GM18511 (cell line): Measurements from ENCODE around the gene PLA2G4C.

Source experiments
- ATAC-seq: cut with Tn5 transposase; IDR thresholded peaks from one replicate; pipeline ENCODE4 v1.9.1; 2021; ENCODE audit warnings: mild to moderate bottlenecking, moderate library complexity; ENCODE audit not compliant: unreplicated experiment

PLA2G4C gene, protein sequence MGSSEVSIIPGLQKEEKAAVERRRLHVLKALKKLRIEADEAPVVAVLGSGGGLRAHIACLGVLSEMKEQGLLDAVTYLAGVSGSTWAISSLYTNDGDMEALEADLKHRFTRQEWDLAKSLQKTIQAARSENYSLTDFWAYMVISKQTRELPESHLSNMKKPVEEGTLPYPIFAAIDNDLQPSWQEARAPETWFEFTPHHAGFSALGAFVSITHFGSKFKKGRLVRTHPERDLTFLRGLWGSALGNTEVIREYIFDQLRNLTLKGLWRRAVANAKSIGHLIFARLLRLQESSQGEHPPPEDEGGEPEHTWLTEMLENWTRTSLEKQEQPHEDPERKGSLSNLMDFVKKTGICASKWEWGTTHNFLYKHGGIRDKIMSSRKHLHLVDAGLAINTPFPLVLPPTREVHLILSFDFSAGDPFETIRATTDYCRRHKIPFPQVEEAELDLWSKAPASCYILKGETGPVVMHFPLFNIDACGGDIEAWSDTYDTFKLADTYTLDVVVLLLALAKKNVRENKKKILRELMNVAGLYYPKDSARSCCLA

GRCh38 chr19:48110350-48110966, at the start of gene PLA2G4C:
PLA2G4C (minus strand) TSS chr19:48110817; CDS start chr19:48106529, 4,288 bp downstream.
- peak; percentile 56 for ATAC-seq

DNA sequence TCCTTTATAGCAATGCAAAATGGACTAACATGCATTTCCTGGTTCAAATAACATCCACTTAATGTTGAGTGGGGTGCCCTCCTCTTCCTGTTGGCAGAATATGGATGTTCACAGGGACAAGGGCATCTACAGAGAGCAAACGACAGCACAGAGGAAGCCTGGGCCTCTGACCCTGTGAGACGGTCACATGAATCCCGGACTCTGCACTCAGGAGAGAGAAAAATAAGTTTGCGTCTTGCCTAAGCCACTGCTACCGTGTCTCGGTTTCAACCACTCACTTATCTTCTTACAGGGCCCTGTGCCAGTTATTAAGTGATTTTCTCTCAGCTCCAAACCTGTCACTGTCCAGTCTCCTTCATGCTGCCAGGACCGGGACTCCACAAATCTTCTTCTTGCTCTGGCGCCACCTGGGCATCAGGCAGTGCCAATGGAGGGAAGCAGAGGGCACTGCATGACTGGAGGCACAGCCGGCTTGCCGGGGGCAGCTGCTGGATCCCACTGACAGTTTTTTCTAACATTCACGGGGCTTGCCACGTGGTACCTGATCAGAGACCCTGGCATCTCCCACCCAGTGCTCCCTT, 47.7 kb upstream of the PLA2G4C start:
- no peak for ATAC-seq

GRCh38 chr19:48154003-48154402, 43.4 kb upstream of the PLA2G4C start:
- no peak for ATAC-seq

GRCh38 chr19:48152551-48152950, 41.9 kb upstream of the PLA2G4C start:
- ATAC-seq, result no peak

DNA sequence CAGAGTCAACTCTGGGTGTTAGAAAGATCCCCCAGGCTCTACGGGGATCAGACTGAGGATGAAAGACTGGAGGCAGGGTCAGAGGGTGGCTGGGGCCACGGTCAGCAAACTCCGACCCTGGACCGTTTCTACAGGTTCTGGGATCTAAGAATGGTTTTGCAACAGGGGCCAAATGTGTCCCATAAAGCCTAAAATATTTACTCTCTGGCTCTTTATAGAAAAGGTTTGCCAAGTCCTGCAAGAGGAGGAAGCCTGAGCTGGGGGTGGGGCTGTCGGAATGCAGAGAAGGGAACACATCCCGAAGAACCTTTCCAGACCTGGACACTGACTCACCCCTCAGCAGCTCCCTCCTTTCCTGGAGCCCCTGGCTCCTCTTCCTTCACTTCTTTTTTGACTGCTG, 38.8 kb upstream of the PLA2G4C start:
- no peak for ATAC-seq

GRCh38 chr19:48148576-48148975, 38.0 kb upstream of the PLA2G4C start:
- no peak for ATAC-seq

DNA sequence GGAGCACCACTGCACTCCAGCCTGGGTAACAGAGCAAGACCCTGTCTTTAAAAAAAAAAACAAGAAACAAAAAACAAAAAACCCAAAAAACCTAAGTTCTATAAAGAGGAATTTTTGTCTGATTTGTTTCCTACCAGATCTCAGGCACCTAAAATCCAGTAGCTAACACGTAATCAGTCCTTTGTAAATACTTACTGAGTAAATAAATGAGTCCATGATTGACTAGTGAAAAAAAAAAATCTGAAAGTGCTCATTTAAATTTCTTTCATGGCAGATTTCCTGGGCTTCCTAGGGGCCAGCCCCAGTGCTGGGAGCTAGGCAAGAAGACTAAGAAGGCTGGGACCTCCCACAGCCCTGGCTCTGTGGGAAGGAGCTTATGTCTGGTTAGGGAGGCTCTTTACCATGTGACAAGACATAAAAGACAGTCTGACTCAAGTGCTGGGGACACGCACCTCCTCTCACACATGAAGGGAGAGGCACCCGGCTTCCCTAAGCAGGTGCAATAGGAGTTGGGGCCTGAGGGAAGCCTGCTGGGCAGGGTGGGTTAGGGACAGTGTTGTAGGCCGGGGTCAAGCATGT, 37.1 kb upstream of the PLA2G4C start:
- no peak for ATAC-seq

- ATAC-seq, result no peak
Observed at GRCh38 chr19:48139053-48139452, 28.4 kb upstream of the PLA2G4C start.

DNA sequence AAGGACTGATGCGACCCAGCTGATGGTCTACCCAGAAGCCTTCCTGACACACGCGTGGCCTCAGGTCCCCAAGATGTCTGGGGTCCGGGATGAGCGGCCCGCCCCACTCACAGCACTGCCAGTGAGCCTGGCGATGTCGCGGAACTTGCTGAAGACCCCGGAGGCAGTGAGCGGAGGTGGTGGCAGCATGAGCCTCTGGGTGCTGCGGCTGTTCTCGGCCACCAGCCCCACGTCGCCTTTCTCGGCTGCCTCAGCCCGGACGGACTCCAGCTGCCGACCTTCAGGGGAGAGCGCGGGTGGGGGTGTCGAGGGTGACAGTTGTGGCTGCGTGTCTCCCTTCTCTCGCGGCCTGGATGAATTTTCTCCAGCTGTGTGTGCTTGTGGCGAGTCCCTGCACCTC, 26.8 kb upstream of the PLA2G4C start:
- ATAC-seq, result no peak

DNA sequence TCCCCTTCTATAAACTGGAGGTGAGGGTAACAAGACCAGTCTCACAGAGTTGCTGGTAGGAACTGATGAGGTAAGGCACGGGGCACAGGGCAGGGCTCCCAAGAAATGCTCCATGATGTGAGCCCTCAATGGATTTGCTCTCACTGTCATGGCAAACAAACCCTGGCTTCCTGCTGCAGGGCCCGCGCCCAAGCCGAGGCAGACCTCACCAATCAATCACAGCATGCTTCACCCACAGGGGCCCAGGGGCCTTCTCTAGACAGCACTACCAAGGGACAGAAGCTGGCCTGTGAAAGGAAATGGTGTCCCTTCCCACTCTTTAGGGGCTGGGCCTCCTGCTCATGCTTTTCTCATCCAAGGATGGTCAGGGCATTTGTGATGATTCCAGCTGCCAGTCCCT, 25.9 kb upstream of the PLA2G4C start:
- no peak for ATAC-seq

- ATAC-seq, result no peak
Observed at GRCh38 chr19:48135411-48135810, 24.8 kb upstream of the PLA2G4C start.

DNA sequence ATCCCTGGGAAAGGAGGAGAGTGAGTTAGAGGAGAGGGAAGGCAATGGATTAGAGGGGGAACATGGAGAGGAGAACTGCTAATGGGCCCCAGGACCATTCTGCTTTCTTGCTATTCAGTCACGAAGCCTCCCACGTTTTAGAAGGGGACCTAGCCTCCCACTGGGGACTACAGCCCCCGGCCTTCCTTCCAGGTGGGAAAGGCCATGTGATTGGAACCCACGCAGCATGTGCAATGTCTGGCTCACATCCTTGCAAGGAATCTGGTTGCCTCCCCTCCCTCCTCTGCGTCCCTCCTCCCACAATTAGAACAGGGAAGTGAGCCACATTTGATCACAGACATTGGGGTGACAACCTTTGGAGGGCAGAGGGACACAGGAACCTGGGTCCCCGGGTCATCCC, 22.5 kb upstream of the PLA2G4C start:
- ATAC-seq, result no peak

DNA sequence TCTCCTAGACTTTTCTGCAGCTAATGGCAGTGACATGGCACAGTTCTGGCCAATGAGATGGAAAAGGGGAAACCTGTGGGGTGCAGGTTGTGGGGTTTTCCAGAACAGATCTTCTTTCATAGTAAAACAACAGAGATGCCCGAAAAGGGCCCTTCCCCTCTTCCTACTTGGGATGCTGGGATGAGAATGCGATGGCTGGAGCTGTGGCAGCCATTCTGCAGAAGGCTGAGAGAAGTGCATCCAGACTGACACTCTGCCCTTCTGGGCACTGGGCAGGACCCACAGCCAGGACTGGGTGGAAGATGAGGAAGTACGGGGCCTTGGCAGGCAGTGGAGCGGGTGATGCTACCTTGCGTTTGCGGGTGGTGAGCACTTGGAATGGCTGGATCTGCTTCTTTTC, 16.9 kb upstream of the PLA2G4C start:
- no peak for ATAC-seq

DNA sequence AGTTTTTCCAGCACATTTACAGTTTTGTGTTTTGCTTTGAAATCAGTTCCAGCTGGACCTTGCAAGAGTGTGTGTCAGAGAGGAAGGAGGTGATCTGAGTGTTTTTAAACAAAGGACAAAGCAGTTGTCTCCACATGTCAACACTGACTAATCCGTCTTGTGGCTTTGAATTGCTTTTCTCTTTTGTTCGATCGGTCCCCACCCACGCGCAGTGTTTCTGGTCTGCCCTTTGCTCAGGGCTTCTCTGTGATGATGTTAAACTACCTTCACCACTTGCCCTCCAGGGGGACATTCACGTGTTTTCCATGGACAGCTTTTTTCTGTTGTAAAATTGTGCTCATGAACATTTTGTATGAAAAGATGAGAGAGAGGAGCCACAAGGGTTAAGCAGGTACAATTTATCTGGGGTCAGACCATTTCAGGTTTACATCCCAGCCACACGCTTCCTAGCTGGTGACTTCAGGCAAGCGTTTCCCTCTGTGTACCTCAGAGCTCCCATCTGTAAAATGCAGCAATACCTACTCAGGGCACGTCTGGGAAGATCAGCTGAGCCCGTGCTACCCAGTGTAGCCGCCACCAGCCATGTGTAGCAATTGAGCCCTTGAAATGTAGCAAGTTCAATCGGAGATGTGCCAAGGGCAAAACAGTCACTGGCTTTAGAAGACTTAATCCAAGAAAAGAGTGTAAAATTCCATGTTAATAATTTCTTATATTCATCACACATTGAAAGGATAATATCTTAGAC, 13.5 kb upstream of the PLA2G4C start:
- no peak for ATAC-seq

GRCh38 chr19:48122421-48122820, 11.8 kb upstream of the PLA2G4C start:
- ATAC-seq, result no peak

GRCh38 chr19:48121909-48122371, 11.3 kb upstream of the PLA2G4C start:
- peak; percentile 45 for ATAC-seq

- no peak for ATAC-seq
Observed at GRCh38 chr19:48121066-48121465, 10.4 kb upstream of the PLA2G4C start.

DNA sequence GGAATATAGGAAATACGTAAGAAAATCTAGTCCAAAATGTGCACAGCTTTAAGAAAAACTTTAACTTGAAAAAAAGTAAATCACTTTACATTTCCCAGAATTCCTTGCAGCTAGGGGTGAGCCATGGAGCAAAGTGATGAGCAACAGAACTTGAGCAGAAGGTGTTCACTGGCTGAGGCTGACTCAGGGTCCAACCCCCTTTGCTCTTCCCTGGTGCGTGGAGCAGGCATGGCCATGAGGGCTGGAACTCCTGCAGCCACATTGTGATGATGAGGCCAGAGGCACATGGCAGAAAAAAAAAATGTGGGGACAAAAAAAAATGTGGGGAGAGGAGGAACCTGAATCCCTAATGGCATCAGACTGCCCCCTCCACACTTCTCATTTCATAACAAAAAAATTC, 9.9 kb upstream of the PLA2G4C start:
- ATAC-seq, result no peak

- ATAC-seq, result no peak
Observed at GRCh38 chr19:48118131-48118517, 7.5 kb upstream of the PLA2G4C start.

DNA sequence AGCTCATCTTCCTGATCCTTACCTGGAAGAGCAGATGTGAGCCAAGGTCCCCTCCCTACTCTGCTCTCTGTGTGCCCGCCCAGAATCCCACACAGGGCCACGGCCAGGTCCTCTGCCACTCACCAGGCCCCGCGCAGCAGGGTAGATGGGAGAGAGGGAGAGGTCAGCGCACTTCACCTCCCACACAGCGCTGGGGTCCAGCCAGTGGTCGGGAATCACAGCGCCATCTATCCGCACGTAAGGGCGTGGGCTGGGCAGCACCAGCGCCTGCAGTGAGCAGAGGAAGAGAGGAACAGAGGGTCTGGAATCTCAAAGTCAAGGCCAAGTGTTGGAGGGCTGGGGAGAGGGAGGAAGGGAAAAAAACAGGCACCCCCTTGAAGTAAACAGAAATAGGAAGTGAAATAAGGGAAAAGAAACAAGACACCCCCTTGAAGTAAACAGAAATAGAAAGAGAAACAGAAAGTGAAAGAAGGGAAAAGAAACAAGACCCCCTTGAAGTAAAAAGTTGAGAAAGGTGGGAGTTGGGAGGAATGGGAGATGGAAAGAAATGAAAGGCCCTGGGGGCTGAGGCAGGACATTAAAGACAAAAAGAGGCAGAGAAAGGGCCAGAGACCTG, 7.0 kb upstream of the PLA2G4C start:
- no peak for ATAC-seq
